NB4 (cell line): ENCODE data around the gene CFAP74.

Experiments
- DNase-seq: peaks from one replicate; pipeline ENCODE4 v3.0.0; 2010; ENCODE audit warnings: low read depth
- H3K4me3 ChIP-seq: one replicate; pipeline ENCODE4 v1.5.1; 2011; ENCODE audit warnings: mild to moderate bottlenecking, low read depth, low read length, moderate library complexity
- CTCF ChIP-seq: IDR thresholded peaks from one replicate; pipeline ENCODE4 v1.5.1; 2012; ENCODE audit warnings: low read depth, low read length
- MAX ChIP-seq: IDR thresholded peaks from 2 replicates; pipeline ENCODE4 v1.6.1; 2011; ENCODE audit warnings: low read depth, low read length
- MYC ChIP-seq: IDR thresholded peaks from 2 replicates; pipeline ENCODE4 v1.6.1; 2011; ENCODE audit warnings: low read depth, low read length
- POLR2A ChIP-seq: IDR thresholded peaks from 2 replicates; pipeline ENCODE4 v1.6.1; 2011; ENCODE audit warnings: mild to moderate bottlenecking; ENCODE audit not compliant: insufficient read length; ENCODE audit errors: extremely low read depth

The CFAP74 gene

DNA sequence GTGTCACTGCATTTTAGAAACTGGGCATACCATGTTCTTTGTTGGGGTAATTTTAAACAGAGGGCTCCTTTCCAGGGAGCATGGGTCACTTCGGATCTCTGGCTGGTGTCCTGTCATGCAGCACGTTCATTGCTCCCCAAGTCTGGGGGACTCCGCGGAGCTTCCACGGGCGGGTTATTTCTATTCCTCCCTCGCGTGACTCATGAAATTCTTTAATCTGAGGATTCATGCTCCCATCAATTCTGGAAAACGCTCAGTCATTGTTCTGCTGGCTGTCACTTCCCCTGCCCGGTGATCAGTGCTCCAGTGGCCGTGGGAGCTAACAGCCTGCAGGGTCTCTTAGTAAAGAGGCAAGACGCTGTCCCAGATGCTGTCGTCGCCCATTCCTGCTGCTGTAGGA, 28.1 kb downstream of the CFAP74 start:
- no peak for TF ChIP-seq POLR2A
- TF ChIP-seq MYC: no peak
- TF ChIP-seq MAX: no peak
- no peak for TF ChIP-seq CTCF
- no peak overlapping the region for H3K4me3 ChIP-seq
- DNase-seq: no peak

DNA sequence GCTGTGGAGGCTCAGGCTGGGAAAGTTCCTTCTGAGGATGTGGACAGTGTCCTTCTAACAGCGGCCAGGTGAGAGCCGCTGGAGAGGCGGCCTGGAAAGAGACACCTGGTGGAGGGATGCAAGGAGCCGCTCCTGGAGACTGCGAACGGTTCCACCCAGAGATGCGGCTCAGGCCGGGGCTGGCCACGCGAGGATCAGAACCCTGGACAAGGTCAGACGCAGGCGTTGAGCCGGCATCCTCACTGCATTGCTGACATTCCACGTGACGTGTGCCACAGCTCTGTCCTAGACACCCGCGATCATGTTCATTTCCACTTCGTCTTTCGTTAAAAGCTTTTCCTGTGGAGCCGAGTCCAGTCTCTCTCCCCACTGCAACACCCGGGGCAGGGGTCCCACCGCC, 28.8 kb downstream of the CFAP74 start:
- DNase-seq: no peak
- H3K4me3 ChIP-seq: no peak overlapping the region
- TF ChIP-seq MAX: no peak
- TF ChIP-seq MYC: no peak
- TF ChIP-seq CTCF: no peak
- no peak for TF ChIP-seq POLR2A

GRCh38 chr1:1973716-1974642, 29.6 kb downstream of the CFAP74 start:
- TF ChIP-seq MAX: no peak
- no peak for TF ChIP-seq CTCF
- no peak overlapping the region for H3K4me3 ChIP-seq
- no peak for DNase-seq

DNA sequence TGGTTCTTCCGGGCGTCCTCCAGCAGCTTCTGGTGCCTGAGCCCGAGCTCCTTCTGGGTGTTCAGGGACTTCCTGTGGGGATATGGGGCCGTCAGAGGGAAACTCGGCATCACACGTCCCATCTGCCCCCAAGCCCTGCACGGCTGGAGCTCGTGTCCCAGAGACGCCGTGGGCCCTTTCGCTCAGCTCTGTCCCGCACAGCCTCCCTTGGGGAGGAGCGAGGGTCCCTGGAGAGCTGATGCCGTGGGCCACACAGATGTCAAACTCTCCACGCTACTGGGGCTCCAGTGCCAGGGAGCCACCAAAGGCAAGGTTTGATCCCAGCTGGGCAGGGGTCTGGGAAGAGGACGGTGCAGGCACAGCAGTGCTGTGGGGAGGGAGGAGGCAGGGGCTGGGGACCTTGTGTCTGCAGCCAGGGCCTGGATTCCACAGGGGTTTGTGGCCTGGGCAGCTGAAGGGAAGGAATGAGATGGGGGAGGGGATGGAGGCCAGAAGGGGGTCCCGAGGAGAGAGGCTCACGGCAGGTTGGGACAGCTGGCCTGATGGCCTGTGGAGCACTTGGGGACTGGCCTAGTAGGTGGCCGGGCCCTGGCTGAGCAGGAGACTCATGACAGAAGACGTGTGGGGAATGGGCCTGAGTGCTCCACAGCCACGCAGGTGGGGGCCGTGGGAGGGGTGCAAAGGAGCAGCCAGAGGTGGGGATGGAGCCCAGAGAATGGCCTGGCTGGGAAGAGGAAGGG, 30.4 kb downstream of the CFAP74 start:
- no peak overlapping the region for H3K4me3 ChIP-seq
- TF ChIP-seq CTCF: no peak
- TF ChIP-seq MAX: no peak
- no peak for TF ChIP-seq MYC
- TF ChIP-seq POLR2A: no peak

GRCh38 chr1:1971688-1972087, 31.9 kb downstream of the CFAP74 start:
- DNase-seq: no peak
- H3K4me3 ChIP-seq: no peak overlapping the region
- TF ChIP-seq MAX (no peak), MYC (no peak), CTCF (no peak), POLR2A (no peak)

More for the DNA sequence above, 30.4 kb downstream of the CFAP74 start:
- no peak for DNase-seq
